ENCODE measurements around the gene PITX1. TPM values are rescaled to one million over a fixed set of nuclear protein-coding genes. Genes with fewer than 3 reads are reported as not detected.

The PITX1 gene
- total and polyA plus RNA-seq, 2 donors (not counting 1 experiment from before 2014, with no cell fraction given), result 0.13 TPM; not detected in 1

DNA sequence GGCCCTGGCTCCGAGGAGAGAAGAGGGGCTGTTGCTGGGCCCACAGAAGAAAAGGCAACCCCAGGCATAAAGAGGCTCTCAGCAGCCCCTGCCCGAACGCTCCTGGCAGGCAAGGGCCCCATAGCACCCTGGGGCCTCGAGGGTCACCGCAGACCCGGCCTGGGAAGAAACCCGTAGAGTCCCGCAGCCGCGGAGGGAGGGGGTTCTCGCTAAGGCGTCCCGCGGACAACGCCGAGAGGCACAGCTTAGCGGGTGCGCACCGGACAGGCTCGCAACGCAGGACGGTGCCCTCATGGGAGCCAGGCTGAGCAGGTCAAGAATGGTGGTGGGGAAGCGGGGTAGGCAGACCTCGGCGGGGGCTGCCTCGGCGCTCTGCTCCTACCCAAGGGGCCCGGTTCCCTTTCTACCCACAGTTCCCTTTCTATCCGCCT, 6.7 kb downstream of the PITX1 start:
- CTCF ChIA-PET, result no interaction called here
- 16% methylated on average over 29 of the region's 29 CpGs for WGBS (ENCODE audit: insufficient coverage)
- Histone ChIP-seq H4K20me1 (ENCODE audit: control insufficient read depth, insufficient read depth, low read length, poor library complexity, severe bottlenecking) (peaks cover 12% of the 10 kb centered on the region), H3K4me2 (replicated peaks; ENCODE audit: low read depth, low read length, poor library complexity, severe bottlenecking) (peak overlapping the region; percentile 50), H3K27me3 (replicated peaks in 1 of 4; ENCODE audit: control extremely low read depth in 1 of 4, control insufficient read depth in 3 of 4, insufficient read depth in 4 of 4, low read length in 3 of 4) (peaks cover 0 to 79% (median 53%) of the 10 kb centered on the region in 4 experiments), H3K36me3 (replicated peaks in 1 of 2; ENCODE audit: control extremely low read depth in 1 of 2, control insufficient read depth in 1 of 2, extremely low read depth in 1 of 2, insufficient read depth in 2 of 2, low read length in 1 of 2) (no peaks in the 10 kb centered on the region), H3K4me1 (ENCODE audit: control insufficient read depth in 2 of 2, insufficient read depth in 2 of 2, low read length in 2 of 2) (peaks cover 36 to 56% of the 10 kb centered on the region in 2 donors), H3K9me3 (ENCODE audit: control extremely low read depth in 1 of 3, control insufficient read depth in 2 of 3, insufficient read depth in 1 of 3, low read length in 2 of 3) (peaks cover 3 to 48% (median 10%) of the 10 kb centered on the region in 3 donors), H2AFZ (ENCODE audit: insufficient read depth, low read depth, low read length, poor library complexity, severe bottlenecking) (no peak overlapping the region), H3K27ac (ENCODE audit: low read length in 2 of 2) (no peak overlapping the region), H3K79me2 (ENCODE audit: control insufficient read depth, insufficient read depth, low read length) (no peaks in the 10 kb centered on the region), H3K4me3 (ENCODE audit: control extremely low read depth in 1 of 5, extremely low read depth in 1 of 5, insufficient read depth in 1 of 5, low read depth in 2 of 5, low read length in 4 of 5) (no peak overlapping the region), H3K9ac (ENCODE audit: low read length) (no peak overlapping the region)
- no peak for ATAC-seq (ENCODE audit: low read depth)
- peaks cover 3% of the 10 kb centered on the region for H3K9me3 Mint-ChIP-seq (ENCODE audit: insufficient read depth)
- peak overlapping the region; percentile 22 for H3K27ac Mint-ChIP-seq
- intact Hi-C loops (cut with micrococcal nuclease), result no loop called here
- TF ChIP-seq EZH2 (IDR thresholded peaks at IDR 0.05; ENCODE audit: borderline replicate concordance, insufficient read depth, low read depth, low read length, poor library complexity, severe bottlenecking) (no peak), CTCF (IDR thresholded peaks at IDR 0.05) (no peak)
- no peak for DNase-seq
- peaks cover 29% of the 10 kb centered on the region for H3K4me1 Mint-ChIP-seq
- H3K4me3 Mint-ChIP-seq, result peak overlapping the region; percentile 16
- POLR2A ChIA-PET, result no interaction called here
- H3K27me3 Mint-ChIP-seq, result peaks cover 68% of the 10 kb centered on the region

- Histone ChIP-seq H3K9me3 (ENCODE audit: control extremely low read depth in 1 of 3, control insufficient read depth in 2 of 3, insufficient read depth in 1 of 3, low read length in 2 of 3) (peaks cover 3 to 46% (median 10%) of the 10 kb centered on the region in 3 donors), H3K36me3 (replicated peaks in 1 of 2; ENCODE audit: control extremely low read depth in 1 of 2, control insufficient read depth in 1 of 2, extremely low read depth in 1 of 2, insufficient read depth in 2 of 2, low read length in 1 of 2) (no peaks in the 10 kb centered on the region), H2AFZ (ENCODE audit: insufficient read depth, low read depth, low read length, poor library complexity, severe bottlenecking) (no peak overlapping the region), H3K27me3 (replicated peaks in 1 of 4; ENCODE audit: control extremely low read depth in 1 of 4, control insufficient read depth in 3 of 4, insufficient read depth in 4 of 4, low read length in 3 of 4) (peaks cover 0 to 74% (median 48%) of the 10 kb centered on the region in 4 experiments), H3K27ac (ENCODE audit: low read length in 2 of 2) (no peak overlapping the region), H3K4me2 (replicated peaks; ENCODE audit: low read depth, low read length, poor library complexity, severe bottlenecking) (no peak overlapping the region), H3K9ac (ENCODE audit: low read length) (no peak overlapping the region), H3K4me1 (ENCODE audit: control insufficient read depth in 2 of 2, insufficient read depth in 2 of 2, low read length in 2 of 2) (peaks cover 32 to 51% of the 10 kb centered on the region in 2 donors), H4K20me1 (ENCODE audit: control insufficient read depth, insufficient read depth, low read length, poor library complexity, severe bottlenecking) (peaks cover 12% of the 10 kb centered on the region), H3K4me3 (ENCODE audit: control extremely low read depth in 1 of 5, extremely low read depth in 1 of 5, insufficient read depth in 1 of 5, low read depth in 2 of 5, low read length in 4 of 5) (no peak overlapping the region), H3K79me2 (ENCODE audit: control insufficient read depth, insufficient read depth, low read length) (no peaks in the 10 kb centered on the region)
- DNase-seq, result no peak
- WGBS (ENCODE audit: insufficient coverage), result 76% methylated on average over 12 of the region's 12 CpGs
- ChIA-PET POLR2A (no interaction called here), CTCF (no interaction called here)
- H3K4me3 Mint-ChIP-seq, result no peak overlapping the region
- no peak overlapping the region for H3K27ac Mint-ChIP-seq
- H3K9me3 Mint-ChIP-seq (ENCODE audit: insufficient read depth), result peaks cover 3% of the 10 kb centered on the region
- intact Hi-C loops (cut with micrococcal nuclease), result no loop called here
- peaks cover 65% of the 10 kb centered on the region for H3K27me3 Mint-ChIP-seq
- no peak for ATAC-seq (ENCODE audit: low read depth)
- peaks cover 24% of the 10 kb centered on the region for H3K4me1 Mint-ChIP-seq
- TF ChIP-seq EZH2 (IDR thresholded peaks at IDR 0.05; ENCODE audit: borderline replicate concordance, insufficient read depth, low read depth, low read length, poor library complexity, severe bottlenecking) (no peak), CTCF (IDR thresholded peaks at IDR 0.05) (no peak)
These were observed 7.3 kb downstream of the PITX1 start for GRCh38 chr5:135026645-135027265.
